CD4-positive, alpha-beta T cell (primary cell): ENCODE data around the gene ZSCAN18. TPM values are rescaled to one million over a fixed set of nuclear protein-coding genes. Genes with fewer than 3 reads are reported as not detected.

ENCODE experiments used
- ATAC-seq: fragments of 200-7000 bp; cut with Tn5 transposase; one replicate; pipeline ENCODE4 v1.10.0; 2022; ENCODE audit warnings: mild to moderate bottlenecking; ENCODE audit not compliant: poor library complexity
- CTCF ChIA-PET: fragments of 350-600 bp; sonication (Branson Sonifier 250); formaldehyde crosslinking; loops from one replicate; lab custom pipeline; 2021; ENCODE audit warnings: antibody characterized with exemption, inconsistent platforms; lab: Charles Lee
- POLR2A ChIA-PET: fragments of 350-600 bp; sonication (Branson Sonifier 250); formaldehyde crosslinking; loops from one replicate; lab custom pipeline; 2021; ENCODE audit warnings: antibody characterized with exemption, inconsistent platforms; lab: Charles Lee
- DNase-seq, 14 experiments: peaks; one replicate each; pipeline ENCODE4 v3.0.0-alpha.2; 2013 to 2020; ENCODE audit warnings: mixed read lengths in 2 of 14
- H3K27ac ChIP-seq, 2 donors: one replicate each; pipeline versions ENCODE4 v1.5.1 to v1.7.0; 2013; ENCODE audit warnings: low read length in 2 of 2, low read depth in 1 of 2, mild to moderate bottlenecking in 1 of 2
- H3K27me3 ChIP-seq, 2 experiments: 1 replicate in 1 of 2; 2 replicates in 1 of 2; pipeline versions ENCODE4 v1.6.1 to v1.7.0; 2013; ENCODE audit warnings: low read length in 2 of 2, control low read depth in 1 of 2, mild to moderate bottlenecking in 1 of 2, moderate library complexity in 1 of 2; ENCODE audit not compliant: insufficient read depth in 2 of 2, control insufficient read depth in 1 of 2
- H3K36me3 ChIP-seq: one replicate; pipeline ENCODE4 v1.6.1; 2013; ENCODE audit warnings: low read length, control low read depth; ENCODE audit not compliant: insufficient read depth
- H3K4me1 ChIP-seq: one replicate; pipeline ENCODE4 v1.6.1; 2013; ENCODE audit warnings: low read length, control low read depth; ENCODE audit not compliant: insufficient read depth
- H3K4me3 ChIP-seq: one replicate; pipeline ENCODE4 v1.5.1; 2013; ENCODE audit warnings: mild to moderate bottlenecking, low read length, moderate library complexity
- H3K9me3 ChIP-seq, 2 experiments: 1 replicate in 1 of 2; 2 replicates in 1 of 2; pipeline versions ENCODE4 v1.6.1 to v1.7.0; 2013; ENCODE audit warnings: low read length in 2 of 2, mild to moderate bottlenecking in 2 of 2, control low read depth in 1 of 2, moderate library complexity in 1 of 2; ENCODE audit not compliant: control insufficient read depth in 1 of 2, insufficient read depth in 1 of 2
- H3K27ac Mint-ChIP-seq: one replicate; pipeline ENCODE4 v1.8.0; 2020; ENCODE audit warnings: mixed read lengths
- H3K27me3 Mint-ChIP-seq: one replicate; pipeline ENCODE4 v1.8.0; 2021; ENCODE audit warnings: mixed read lengths
- H3K36me3 Mint-ChIP-seq: one replicate; pipeline ENCODE4 v1.8.0; 2021; ENCODE audit warnings: low read depth, mixed read lengths
- H3K4me1 Mint-ChIP-seq: one replicate; pipeline ENCODE4 v1.8.0; 2021; ENCODE audit warnings: low read depth, mixed read lengths
- H3K4me3 Mint-ChIP-seq: one replicate; pipeline ENCODE4 v1.8.0; 2020; ENCODE audit warnings: mild to moderate bottlenecking, mixed read lengths
- H3K9me3 Mint-ChIP-seq: one replicate; pipeline ENCODE4 v1.8.0; 2020; ENCODE audit warnings: mixed read lengths
- intact Hi-C, 2 experiments: fragments of 100-400 bp; cut with DNase I in 1 of 2; cut with micrococcal nuclease in 1 of 2; formaldehyde crosslinking; loops; one replicate each; pipeline versions ENCODE4 v1.15.1 to v1.9.0; 2023 to 2025; cut with DNase I, micrococcal nuclease
- total RNA-seq, 174 experiments: library from RNA in 2 of 174; stranded (reverse) in 2 of 174; gene quantifications; one replicate each; pipeline ENCODE4 v1.2.3 and lab custom pipeline; 2021 to 2026
- TF ChIP-seq, protein P1 (sequence below): fragments of 200-600 bp; IDR thresholded peaks from one replicate; pipeline ENCODE4 v1.8.0; 2022; ENCODE audit warnings: antibody characterized with exemption, mild to moderate bottlenecking

ZSCAN18 gene
- total RNA-seq, 2 experiments from 2014 or later: 57.1 to 58.8 TPM

DNA sequence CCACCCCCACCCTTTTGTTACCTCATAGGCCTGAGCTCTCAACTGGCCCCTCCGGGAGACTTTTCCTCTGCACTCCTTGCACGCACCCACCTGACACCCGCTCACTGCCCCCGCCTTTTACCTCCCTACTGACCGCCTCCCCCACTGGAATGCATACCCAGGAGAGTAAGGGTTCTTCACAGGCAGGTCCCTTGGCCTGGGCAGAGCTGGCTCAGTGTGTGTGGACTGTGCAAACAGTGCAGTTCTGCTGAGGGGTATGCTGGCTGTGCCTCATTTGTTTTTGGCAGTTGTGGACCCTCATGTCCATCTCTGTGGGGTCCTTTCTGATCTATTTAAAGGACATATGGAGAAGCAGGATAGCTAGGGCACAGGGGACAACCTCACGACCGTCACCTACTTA lies 5.0 kb downstream of the ZSCAN18 start:
- Histone ChIP-seq H3K27ac (no peak overlapping the region), H3K4me3 (no peak overlapping the region), H3K27me3 (no peaks in the 10 kb centered on the region), H3K4me1 (peaks cover 15% of the 10 kb centered on the region), H3K36me3 (no peaks in the 10 kb centered on the region), H3K9me3 (peaks cover 51 to 98% of the 10 kb centered on the region in 2 experiments)
- DNase-seq (no peak), ATAC-seq (no peak)
- intact Hi-C loops: no loop called here
- Mint-ChIP-seq H3K9me3 (peaks cover 9% of the 10 kb centered on the region), H3K36me3 (peaks cover 77% of the 10 kb centered on the region), H3K27ac (no peak overlapping the region), H3K4me3 (no peak overlapping the region), H3K27me3 (no peaks in the 10 kb centered on the region), H3K4me1 (peaks cover 5% of the 10 kb centered on the region)
- ChIA-PET CTCF (no interaction called here), POLR2A (no interaction called here)
- TF ChIP-seq, protein P1, sequence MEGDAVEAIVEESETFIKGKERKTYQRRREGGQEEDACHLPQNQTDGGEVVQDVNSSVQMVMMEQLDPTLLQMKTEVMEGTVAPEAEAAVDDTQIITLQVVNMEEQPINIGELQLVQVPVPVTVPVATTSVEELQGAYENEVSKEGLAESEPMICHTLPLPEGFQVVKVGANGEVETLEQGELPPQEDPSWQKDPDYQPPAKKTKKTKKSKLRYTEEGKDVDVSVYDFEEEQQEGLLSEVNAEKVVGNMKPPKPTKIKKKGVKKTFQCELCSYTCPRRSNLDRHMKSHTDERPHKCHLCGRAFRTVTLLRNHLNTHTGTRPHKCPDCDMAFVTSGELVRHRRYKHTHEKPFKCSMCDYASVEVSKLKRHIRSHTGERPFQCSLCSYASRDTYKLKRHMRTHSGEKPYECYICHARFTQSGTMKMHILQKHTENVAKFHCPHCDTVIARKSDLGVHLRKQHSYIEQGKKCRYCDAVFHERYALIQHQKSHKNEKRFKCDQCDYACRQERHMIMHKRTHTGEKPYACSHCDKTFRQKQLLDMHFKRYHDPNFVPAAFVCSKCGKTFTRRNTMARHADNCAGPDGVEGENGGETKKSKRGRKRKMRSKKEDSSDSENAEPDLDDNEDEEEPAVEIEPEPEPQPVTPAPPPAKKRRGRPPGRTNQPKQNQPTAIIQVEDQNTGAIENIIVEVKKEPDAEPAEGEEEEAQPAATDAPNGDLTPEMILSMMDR: no peak

DNA sequence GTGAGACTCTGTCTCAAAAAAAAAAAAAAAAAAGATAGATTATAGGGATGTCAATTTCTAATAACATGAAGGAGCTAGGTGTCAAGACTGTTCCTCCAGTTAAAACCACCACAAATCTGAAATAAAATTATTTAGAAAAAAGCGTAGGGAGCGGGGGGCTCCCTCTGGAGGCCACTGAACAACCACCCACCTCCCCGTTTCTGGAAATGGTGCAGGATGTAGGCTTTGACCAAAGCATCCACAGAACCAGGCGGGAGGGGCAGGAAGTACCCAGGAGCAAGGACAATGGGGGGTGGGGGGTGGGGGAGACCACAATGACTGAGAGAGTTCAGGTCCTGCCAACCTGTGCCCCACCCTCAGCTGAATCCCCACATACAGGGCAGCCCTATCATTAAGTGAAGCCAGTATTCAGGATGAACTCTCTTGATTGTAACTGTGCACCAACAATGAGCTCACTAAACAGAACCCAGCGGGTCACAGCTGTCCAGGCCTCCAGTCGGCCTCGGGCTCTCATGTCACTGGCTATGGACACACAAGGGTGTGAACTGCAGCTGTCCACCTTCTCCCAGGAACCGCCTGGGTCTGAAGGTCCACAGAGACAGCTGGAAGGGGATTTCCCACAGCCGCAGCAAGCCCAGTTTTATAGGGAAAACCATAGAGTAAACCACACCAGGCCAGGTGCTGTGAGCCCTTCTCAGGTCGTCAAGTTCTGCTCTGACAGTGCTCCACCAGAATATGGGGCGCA lies 6.6 kb downstream of the ZSCAN18 start:
- Histone ChIP-seq H3K27me3 (no peaks in the 10 kb centered on the region), H3K4me1 (peaks cover under 1% of the 10 kb centered on the region), H3K4me3 (no peak overlapping the region), H3K36me3 (no peaks in the 10 kb centered on the region), H3K27ac (no peak overlapping the region), H3K9me3 (peaks cover 60 to 98% of the 10 kb centered on the region in 2 experiments)
- TF ChIP-seq, protein P1: no peak
- Mint-ChIP-seq H3K4me3 (no peak overlapping the region), H3K27ac (no peak overlapping the region), H3K4me1 (no peaks in the 10 kb centered on the region), H3K36me3 (peaks cover 80% of the 10 kb centered on the region), H3K9me3 (peaks cover 9% of the 10 kb centered on the region), H3K27me3 (no peaks in the 10 kb centered on the region)
- DNase-seq: no peak
- intact Hi-C loops: no loop called here
- ChIA-PET POLR2A (no interaction called here), CTCF (no interaction called here)
- ATAC-seq: no peak

DNA sequence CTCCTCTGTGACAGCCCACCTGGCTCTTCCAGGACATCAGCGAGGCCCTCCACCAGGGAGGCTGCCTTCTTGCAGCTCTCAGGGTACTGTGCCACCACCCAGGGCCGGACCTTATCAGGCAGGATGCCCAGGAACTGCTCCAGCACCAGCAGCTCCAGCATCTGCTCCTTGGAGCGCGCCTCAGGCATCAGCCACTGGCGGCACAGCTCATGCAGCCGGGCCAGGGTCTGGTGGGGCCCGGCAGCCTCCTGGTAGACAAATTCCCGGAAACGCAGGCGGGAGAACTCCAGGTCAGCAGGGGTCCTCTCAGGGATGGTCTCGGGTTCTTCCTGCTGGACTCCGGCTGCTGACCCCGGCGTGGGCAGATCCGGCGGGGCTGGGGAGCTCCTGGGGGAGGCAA lies 8.2 kb downstream of the ZSCAN18 start:
- no peak for DNase-seq
- H3K4me1 ChIP-seq: no peaks in the 10 kb centered on the region
- Mint-ChIP-seq H3K4me3 (no peak overlapping the region), H3K9me3 (peaks cover 7% of the 10 kb centered on the region), H3K27ac (no peak overlapping the region), H3K27me3 (no peaks in the 10 kb centered on the region), H3K4me1 (no peaks in the 10 kb centered on the region), H3K36me3 (peaks cover 72% of the 10 kb centered on the region)
- no peak overlapping the region for H3K4me3 ChIP-seq
- no peak for ATAC-seq
- peaks cover 63 to 98% of the 10 kb centered on the region in 2 experiments for H3K9me3 ChIP-seq
- no peak overlapping the region for H3K27ac ChIP-seq
- intact Hi-C loops: no loop called here
- peaks cover 8% of the 10 kb centered on the region for H3K36me3 ChIP-seq
- POLR2A ChIA-PET: no interaction called here
- CTCF ChIA-PET: no interaction called here
- no peaks in the 10 kb centered on the region for H3K27me3 ChIP-seq
- TF ChIP-seq, protein P1: no peak
